Lower lobe of right lung (tissue), 2 donors: ENCODE results near the gene CREG2. TPM values are rescaled to one million over a fixed set of nuclear protein-coding genes. Genes with fewer than 3 reads are reported as not detected.

Experiments
- ATAC-seq, 2 donors: fragments of 200-7000 bp; cut with Tn5 transposase; one replicate each; pipeline ENCODE4 v1.9.1; 2020 to 2022; ENCODE audit warnings: mild to moderate bottlenecking in 2 of 2, moderate library complexity in 2 of 2
- DNase-seq: peaks from one replicate; pipeline ENCODE4 v3.0.0-alpha.2; 2020
- H3K27ac ChIP-seq: fragments of 200-600 bp; one replicate; pipeline ENCODE4 v1.8.0; 2022
- H3K27me3 ChIP-seq: fragments of 200-600 bp; one replicate; pipeline ENCODE4 v1.8.0; 2022; ENCODE audit warnings: low read depth
- H3K36me3 ChIP-seq: fragments of 200-600 bp; one replicate; pipeline ENCODE4 v1.8.0; 2022; ENCODE audit warnings: mild to moderate bottlenecking
- H3K4me1 ChIP-seq: fragments of 200-600 bp; one replicate; pipeline ENCODE4 v1.8.0; 2022
- H3K4me3 ChIP-seq: fragments of 200-600 bp; one replicate; pipeline ENCODE4 v1.8.0; 2022; ENCODE audit warnings: mild to moderate bottlenecking
- H3K9me3 ChIP-seq: fragments of 200-600 bp; one replicate; pipeline ENCODE4 v1.8.0; 2022
- intact Hi-C: fragments of 100-400 bp; cut with DNase I; formaldehyde crosslinking; loops from one replicate; pipeline ENCODE4 v1.11.0; 2022
- total RNA-seq: library from RNA; stranded (reverse); fragmentation: NEBNext Ultra II Directional; extraction: Animal tissue kit (Norgen Biotek cat#: 25700); gene quantifications from one replicate; pipeline ENCODE4 v1.2.1, GENCODE V29; 2021
- TF ChIP-seq, protein P1 (sequence below): fragments of 200-600 bp; IDR thresholded peaks from one replicate; pipeline ENCODE4 v1.8.0; 2022; ENCODE audit warnings: antibody characterized with exemption, mild to moderate bottlenecking
- donor health status: DM: no; HTN: yes; CAD: no; lungs with severe emphysema.

Gene CREG2
- total RNA-seq, 1 donor from 2014 or later, result not detected

DNA sequence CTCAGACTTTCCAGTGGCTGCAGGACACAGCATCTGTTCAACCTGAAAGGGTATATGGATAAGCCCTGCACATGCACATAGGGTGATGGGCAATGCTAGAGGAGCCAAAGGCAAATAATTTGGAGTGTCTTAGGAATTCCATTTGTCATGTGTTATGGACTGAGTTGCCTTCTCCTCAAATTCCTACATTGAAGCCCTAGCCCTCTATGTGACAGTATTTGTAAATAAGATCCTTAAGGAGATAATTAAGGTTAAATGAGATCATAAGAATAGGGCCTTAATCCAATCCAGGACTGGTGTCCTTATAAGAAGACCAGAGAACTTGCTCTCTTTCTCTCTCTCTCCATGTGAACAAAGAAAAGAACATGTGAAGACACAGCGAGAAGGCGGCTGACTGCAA, 42.9 kb upstream of the CREG2 start:
- TF ChIP-seq, protein P1, sequence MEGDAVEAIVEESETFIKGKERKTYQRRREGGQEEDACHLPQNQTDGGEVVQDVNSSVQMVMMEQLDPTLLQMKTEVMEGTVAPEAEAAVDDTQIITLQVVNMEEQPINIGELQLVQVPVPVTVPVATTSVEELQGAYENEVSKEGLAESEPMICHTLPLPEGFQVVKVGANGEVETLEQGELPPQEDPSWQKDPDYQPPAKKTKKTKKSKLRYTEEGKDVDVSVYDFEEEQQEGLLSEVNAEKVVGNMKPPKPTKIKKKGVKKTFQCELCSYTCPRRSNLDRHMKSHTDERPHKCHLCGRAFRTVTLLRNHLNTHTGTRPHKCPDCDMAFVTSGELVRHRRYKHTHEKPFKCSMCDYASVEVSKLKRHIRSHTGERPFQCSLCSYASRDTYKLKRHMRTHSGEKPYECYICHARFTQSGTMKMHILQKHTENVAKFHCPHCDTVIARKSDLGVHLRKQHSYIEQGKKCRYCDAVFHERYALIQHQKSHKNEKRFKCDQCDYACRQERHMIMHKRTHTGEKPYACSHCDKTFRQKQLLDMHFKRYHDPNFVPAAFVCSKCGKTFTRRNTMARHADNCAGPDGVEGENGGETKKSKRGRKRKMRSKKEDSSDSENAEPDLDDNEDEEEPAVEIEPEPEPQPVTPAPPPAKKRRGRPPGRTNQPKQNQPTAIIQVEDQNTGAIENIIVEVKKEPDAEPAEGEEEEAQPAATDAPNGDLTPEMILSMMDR, result no peak
- Histone ChIP-seq H3K27ac (no peak overlapping the region), H3K27me3 (no peaks in the 10 kb centered on the region), H3K9me3 (no peaks in the 10 kb centered on the region), H3K4me3 (no peak overlapping the region), H3K36me3 (no peaks in the 10 kb centered on the region), H3K4me1 (no peaks in the 10 kb centered on the region)
- intact Hi-C loops, result no loop called here
- no peak for ATAC-seq
- no peak for DNase-seq

DNA sequence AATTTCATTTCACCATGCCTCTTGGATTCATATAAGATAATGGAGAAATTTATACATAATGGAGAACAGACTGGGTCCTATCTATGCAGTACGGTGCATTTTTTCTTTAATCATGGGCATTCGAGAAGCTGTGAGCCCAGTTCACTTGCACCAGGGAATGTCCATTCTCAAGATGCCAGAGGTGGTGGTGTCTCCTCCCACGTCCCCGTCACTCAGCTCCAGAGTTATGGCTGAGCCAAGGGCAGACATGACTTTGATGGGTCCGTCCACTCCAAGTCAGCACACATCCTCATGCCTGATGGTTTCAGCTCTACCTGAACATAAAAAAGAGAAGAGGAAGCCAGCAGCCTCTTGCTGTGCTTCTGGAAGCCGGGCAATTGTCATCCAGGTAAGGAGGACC, 42.1 kb upstream of the CREG2 start:
- ATAC-seq, result no peak
- Histone ChIP-seq H3K27me3 (no peaks in the 10 kb centered on the region), H3K9me3 (no peaks in the 10 kb centered on the region), H3K36me3 (no peaks in the 10 kb centered on the region), H3K4me3 (no peak overlapping the region), H3K4me1 (no peaks in the 10 kb centered on the region), H3K27ac (no peak overlapping the region)
- TF ChIP-seq, protein P1, result no peak
- no peak for DNase-seq
- intact Hi-C loops, result no loop called here

DNA sequence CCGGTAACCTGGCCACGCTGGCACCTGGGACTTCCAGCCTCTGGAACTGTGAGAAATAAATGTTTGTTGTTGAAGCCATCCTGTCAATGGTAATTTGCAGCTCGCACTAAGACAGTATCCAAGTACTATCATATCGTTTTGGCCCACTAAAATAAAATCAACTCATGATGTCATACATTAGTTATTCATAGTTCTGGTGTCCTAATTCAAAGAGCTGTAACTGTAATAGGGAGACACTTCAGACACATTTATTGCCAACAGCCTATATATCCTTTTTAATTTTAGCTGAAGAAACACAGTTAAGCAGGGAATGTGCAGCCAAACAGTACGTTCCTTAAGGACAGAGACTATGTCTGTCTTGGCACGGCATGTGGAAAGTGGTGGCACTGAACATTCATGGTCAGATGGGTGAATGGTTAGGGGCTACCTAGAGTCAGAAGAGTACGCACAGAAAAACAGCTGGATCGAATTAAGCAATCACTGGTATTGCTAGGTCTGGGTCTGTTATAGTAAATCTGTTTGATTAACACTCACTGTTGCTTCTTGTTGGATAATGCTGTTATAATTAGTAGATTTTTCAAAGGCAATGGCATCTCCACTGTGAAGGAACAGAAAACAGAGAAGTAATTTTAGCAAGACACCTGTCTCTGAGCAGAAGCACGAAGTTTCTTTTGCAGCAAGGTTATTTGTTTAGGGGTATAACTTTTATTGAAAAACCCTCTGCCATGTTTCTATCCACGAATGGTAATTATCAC, 41.3 kb upstream of the CREG2 start:
- no peaks in the 10 kb centered on the region for H3K4me1 ChIP-seq
- H3K9me3 ChIP-seq, result no peaks in the 10 kb centered on the region
- no peak for DNase-seq
- TF ChIP-seq, protein P1, result no peak
- intact Hi-C loops, result no loop called here
- no peak overlapping the region for H3K4me3 ChIP-seq
- ATAC-seq, result no peak
- no peak overlapping the region for H3K27ac ChIP-seq
- H3K36me3 ChIP-seq, result no peaks in the 10 kb centered on the region
- no peaks in the 10 kb centered on the region for H3K27me3 ChIP-seq

DNA sequence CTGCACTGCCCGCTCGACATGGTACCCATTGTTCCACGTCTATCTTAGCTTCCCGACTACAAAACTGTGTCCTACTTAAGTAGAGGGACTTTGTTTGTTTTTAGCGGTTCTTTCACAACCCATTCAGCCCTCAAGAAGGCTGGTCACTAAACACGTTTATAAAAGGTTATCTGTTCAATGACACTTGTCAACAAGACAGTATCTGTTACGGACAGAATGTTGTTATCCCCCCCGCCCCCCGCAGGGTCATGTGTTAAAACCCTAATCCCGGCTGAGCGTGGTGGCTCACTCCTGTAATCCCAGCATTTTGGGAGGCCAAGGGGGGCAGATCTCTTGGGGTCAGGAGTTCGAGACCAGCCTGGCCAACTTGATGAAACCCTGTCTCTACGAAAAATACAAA, 40.4 kb upstream of the CREG2 start:
- intact Hi-C loops, result no loop called here
- Histone ChIP-seq H3K27ac (no peak overlapping the region), H3K4me3 (no peak overlapping the region), H3K36me3 (no peaks in the 10 kb centered on the region), H3K27me3 (no peaks in the 10 kb centered on the region), H3K9me3 (no peaks in the 10 kb centered on the region), H3K4me1 (no peaks in the 10 kb centered on the region)
- TF ChIP-seq, protein P1, result no peak
- DNase-seq, result no peak
- no peak for ATAC-seq

DNA sequence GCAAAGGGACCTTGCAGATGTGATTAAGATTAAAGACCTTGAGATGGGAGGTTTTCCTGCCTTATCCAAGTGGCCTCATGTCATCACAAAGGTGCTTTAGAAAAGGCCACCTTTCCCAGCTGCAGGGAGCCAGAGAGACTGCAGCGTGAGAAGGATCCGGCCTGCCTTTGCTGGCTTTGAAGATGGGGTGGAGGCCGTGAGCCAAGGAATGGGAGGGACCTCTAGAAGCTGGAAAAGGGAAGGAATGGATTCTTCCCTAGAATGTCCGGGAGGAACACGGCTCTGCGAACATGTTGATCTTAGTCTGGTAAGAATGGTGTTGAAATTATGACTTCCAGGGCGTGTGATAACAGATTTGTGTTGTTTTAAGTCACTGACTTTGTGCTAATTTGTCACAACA, 39.9 kb upstream of the CREG2 start:
- Histone ChIP-seq H3K27me3 (no peaks in the 10 kb centered on the region), H3K9me3 (no peaks in the 10 kb centered on the region), H3K27ac (no peak overlapping the region), H3K36me3 (no peaks in the 10 kb centered on the region), H3K4me1 (no peaks in the 10 kb centered on the region), H3K4me3 (no peak overlapping the region)
- TF ChIP-seq, protein P1, result no peak
- no peak for ATAC-seq
- no peak for DNase-seq
- intact Hi-C loops, result no loop called here
